Mesothelial cell of epicardium (in vitro differentiated cells): Measurements from ENCODE around the gene RBMS3. TPM values are rescaled to one million over a fixed set of nuclear protein-coding genes. Genes with fewer than 3 reads are reported as not detected.

Source experiments
- DNase-seq, 2 experiments: peaks; one replicate each; pipeline ENCODE4 v3.0.0; 2021; ENCODE audit warnings: low spot score in 2 of 2; ENCODE audit not compliant: unreplicated experiment in 2 of 2
- H3K27ac Mint-ChIP-seq: 2 replicates; pipeline ENCODE4 v1.8.0; 2021; ENCODE audit warnings: mixed read lengths
- H3K27me3 Mint-ChIP-seq: 2 replicates; pipeline ENCODE4 v1.8.0; 2021; ENCODE audit warnings: low read depth, mixed read lengths
- H3K36me3 Mint-ChIP-seq: 2 replicates; pipeline ENCODE4 v1.8.0; 2021; ENCODE audit warnings: mixed read lengths
- H3K4me1 Mint-ChIP-seq: 2 replicates; pipeline ENCODE4 v1.8.0; 2021; ENCODE audit warnings: mixed read lengths
- H3K4me3 Mint-ChIP-seq: 2 replicates; pipeline ENCODE4 v1.8.0; 2021; ENCODE audit warnings: mild to moderate bottlenecking, moderate library complexity, mixed read lengths
- H3K9me3 Mint-ChIP-seq: 2 replicates; pipeline ENCODE4 v1.8.0; 2021; ENCODE audit warnings: mixed read lengths
- total RNA-seq: library from RNA; stranded (reverse); gene quantifications from 3 replicates; pipeline ENCODE4 v1.2.1, GENCODE V29; 2021
- TF ChIP-seq, protein P1 (sequence below): fragments of 200-600 bp; sonication (generic); IDR thresholded peaks from one replicate; pipeline ENCODE4 v1.5.0; 2021; ENCODE audit warnings: antibody characterized with exemption; ENCODE audit not compliant: unreplicated experiment

RBMS3 gene
- total RNA-seq, 1 donor from 2014 or later: 42.5 TPM

- H3K4me3 Mint-ChIP-seq: no peak overlapping the region
- H3K9me3 Mint-ChIP-seq: no peaks in the 10 kb centered on the region
Measured at GRCh38 chr3:29643034-29643425, 362.2 kb downstream of the RBMS3 start.

GRCh38 chr3:29644261-29644660 lies 363.4 kb downstream of the RBMS3 start:
- DNase-seq: no peak
- H3K27me3 Mint-ChIP-seq: no peaks in the 10 kb centered on the region
- H3K4me1 Mint-ChIP-seq: peaks cover 43% of the 10 kb centered on the region
- H3K27ac Mint-ChIP-seq: no peak overlapping the region
- H3K4me3 Mint-ChIP-seq: no peak overlapping the region
- H3K36me3 Mint-ChIP-seq: no peaks in the 10 kb centered on the region
- no peaks in the 10 kb centered on the region for H3K9me3 Mint-ChIP-seq
- TF ChIP-seq, protein P1, sequence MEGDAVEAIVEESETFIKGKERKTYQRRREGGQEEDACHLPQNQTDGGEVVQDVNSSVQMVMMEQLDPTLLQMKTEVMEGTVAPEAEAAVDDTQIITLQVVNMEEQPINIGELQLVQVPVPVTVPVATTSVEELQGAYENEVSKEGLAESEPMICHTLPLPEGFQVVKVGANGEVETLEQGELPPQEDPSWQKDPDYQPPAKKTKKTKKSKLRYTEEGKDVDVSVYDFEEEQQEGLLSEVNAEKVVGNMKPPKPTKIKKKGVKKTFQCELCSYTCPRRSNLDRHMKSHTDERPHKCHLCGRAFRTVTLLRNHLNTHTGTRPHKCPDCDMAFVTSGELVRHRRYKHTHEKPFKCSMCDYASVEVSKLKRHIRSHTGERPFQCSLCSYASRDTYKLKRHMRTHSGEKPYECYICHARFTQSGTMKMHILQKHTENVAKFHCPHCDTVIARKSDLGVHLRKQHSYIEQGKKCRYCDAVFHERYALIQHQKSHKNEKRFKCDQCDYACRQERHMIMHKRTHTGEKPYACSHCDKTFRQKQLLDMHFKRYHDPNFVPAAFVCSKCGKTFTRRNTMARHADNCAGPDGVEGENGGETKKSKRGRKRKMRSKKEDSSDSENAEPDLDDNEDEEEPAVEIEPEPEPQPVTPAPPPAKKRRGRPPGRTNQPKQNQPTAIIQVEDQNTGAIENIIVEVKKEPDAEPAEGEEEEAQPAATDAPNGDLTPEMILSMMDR: no peak

More at GRCh38 chr3:29643034-29643425, 362.2 kb downstream of the RBMS3 start:
- Mint-ChIP-seq H3K4me1 (peaks cover 45% of the 10 kb centered on the region), H3K36me3 (no peaks in the 10 kb centered on the region), H3K27ac (peak overlapping the region; percentile 63), H3K27me3 (no peaks in the 10 kb centered on the region)
- TF ChIP-seq, protein P1: no peak
- no peak for DNase-seq

- no peaks in the 10 kb centered on the region for H3K9me3 Mint-ChIP-seq
- no peak overlapping the region for H3K4me3 Mint-ChIP-seq
- peaks cover 41% of the 10 kb centered on the region for H3K4me1 Mint-ChIP-seq
- H3K27me3 Mint-ChIP-seq: no peaks in the 10 kb centered on the region
- TF ChIP-seq, protein P1: no peak
- no peak for DNase-seq
- no peak overlapping the region for H3K27ac Mint-ChIP-seq
- no peaks in the 10 kb centered on the region for H3K36me3 Mint-ChIP-seq
Measured at GRCh38 chr3:29644956-29645636, 364.2 kb downstream of the RBMS3 start.

- Mint-ChIP-seq H3K4me3 (no peak overlapping the region), H3K4me1 (peaks cover 42% of the 10 kb centered on the region), H3K9me3 (no peaks in the 10 kb centered on the region), H3K27ac (no peak overlapping the region), H3K27me3 (no peaks in the 10 kb centered on the region), H3K36me3 (no peaks in the 10 kb centered on the region)
- no peak for DNase-seq
- TF ChIP-seq, protein P1: no peak
Measured at GRCh38 chr3:29646043-29646442, 365.2 kb downstream of the RBMS3 start.

DNA sequence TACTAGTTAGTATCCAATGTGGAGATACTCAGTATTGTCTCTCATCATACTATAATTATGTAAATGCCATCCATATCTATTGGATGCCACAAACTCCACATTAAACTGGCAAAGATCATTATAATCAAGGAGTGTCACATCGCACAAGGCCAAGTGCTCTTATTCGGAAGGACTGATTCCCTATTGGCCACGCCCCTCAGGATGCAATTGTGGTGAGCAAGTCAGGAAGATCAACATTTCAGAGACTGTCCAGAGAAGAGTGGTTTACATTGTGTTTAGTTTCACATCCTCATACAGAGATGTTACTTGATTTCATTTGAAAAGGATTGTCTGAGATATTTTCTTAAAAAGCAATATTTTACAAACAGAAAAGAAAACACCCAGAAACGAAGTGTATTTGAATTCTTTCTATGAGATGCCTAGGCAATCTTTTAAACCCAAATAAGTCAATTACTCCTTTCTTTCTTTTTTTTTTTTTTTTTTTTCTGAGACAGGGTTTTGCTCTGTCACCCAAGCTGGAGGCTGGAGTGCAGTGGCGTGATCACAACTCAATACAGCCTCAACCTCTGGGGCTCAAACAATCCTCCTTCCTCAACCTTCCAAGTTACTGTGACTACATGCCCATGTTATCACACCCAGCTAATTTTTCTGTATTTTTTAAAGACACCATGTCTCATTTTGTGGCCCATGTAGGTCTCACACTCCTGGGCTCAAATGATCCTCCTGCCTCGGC lies 369.1 kb downstream of the RBMS3 start:
- Mint-ChIP-seq H3K4me1 (peaks cover 38% of the 10 kb centered on the region), H3K36me3 (no peaks in the 10 kb centered on the region), H3K27ac (peak overlapping the region; percentile 47), H3K9me3 (no peaks in the 10 kb centered on the region), H3K4me3 (no peak overlapping the region), H3K27me3 (no peaks in the 10 kb centered on the region)
- TF ChIP-seq, protein P1: no peak
- no peak for DNase-seq
